Astrocyte (in vitro differentiated cells and primary cell): ENCODE measurements around the gene KDM6B. TPM values are rescaled to one million over a fixed set of nuclear protein-coding genes. Genes with fewer than 3 reads are reported as not detected.
A peak's percentile ranks its signal among the peaks of the same experiment; 100 is the strongest.

Experiments
- DNase-seq: peaks from one replicate; pipeline ENCODE4 v3.0.0-alpha.2; 2010; ENCODE audit warnings: low read depth
- FAIRE-seq: peaks from 2 replicates; lab custom pipeline; 2011; peaks lifted over from hg19 to GRCh38; lab: Jason Lieb, UNC
- H2AFZ ChIP-seq: 2 replicates; pipeline ENCODE4 v1.6.0; 2012; ENCODE audit warnings: low read depth, low read length, inconsistent platforms
- H3K27ac ChIP-seq: 2 replicates; pipeline ENCODE4 v1.5.1; 2011; ENCODE audit warnings: low read depth, low read length, inconsistent platforms
- H3K27me3 ChIP-seq: 2 replicates; pipeline ENCODE4 v1.6.0; 2011; ENCODE audit warnings: low read length, inconsistent platforms; ENCODE audit not compliant: insufficient read depth
- H3K36me3 ChIP-seq: 2 replicates; pipeline ENCODE4 v1.5.1; 2011; ENCODE audit warnings: low read length, inconsistent platforms; ENCODE audit not compliant: insufficient read depth
- H3K4me1 ChIP-seq: 2 replicates; pipeline ENCODE4 v1.5.1; 2011; ENCODE audit warnings: low read length, inconsistent platforms; ENCODE audit not compliant: insufficient read depth
- H3K4me2 ChIP-seq: 2 replicates; pipeline ENCODE4 v1.6.0; 2012; ENCODE audit warnings: low read length, inconsistent platforms
- H3K4me3 ChIP-seq: 2 replicates; pipeline ENCODE4 v1.5.1; 2011; ENCODE audit warnings: low read depth, mild to moderate bottlenecking, low read length, inconsistent platforms; ENCODE audit not compliant: insufficient read depth
- H3K79me2 ChIP-seq: 2 replicates; pipeline ENCODE4 v1.6.0; 2012; ENCODE audit warnings: mild to moderate bottlenecking, low read length, inconsistent platforms; ENCODE audit not compliant: insufficient read depth
- H3K9ac ChIP-seq: 2 replicates; pipeline ENCODE4 v1.6.0; 2012; ENCODE audit warnings: mild to moderate bottlenecking, low read length, inconsistent platforms
- H3K9me3 ChIP-seq: 2 replicates; pipeline ENCODE4 v1.5.1; 2012; ENCODE audit warnings: low read depth, mild to moderate bottlenecking, low read length, inconsistent platforms; ENCODE audit not compliant: insufficient read depth
- H4K20me1 ChIP-seq: 2 replicates; pipeline ENCODE4 v1.6.0; 2012; ENCODE audit warnings: low read length, inconsistent platforms; ENCODE audit not compliant: insufficient read depth
- H3K27ac Mint-ChIP-seq: one replicate; pipeline ENCODE4 v1.8.0; 2021; ENCODE audit warnings: mild to moderate bottlenecking, mixed read lengths; ENCODE audit not compliant: unreplicated experiment
- H3K27me3 Mint-ChIP-seq: one replicate; pipeline ENCODE4 v1.8.0; 2021; ENCODE audit warnings: low read depth, mixed read lengths; ENCODE audit not compliant: unreplicated experiment
- H3K36me3 Mint-ChIP-seq: one replicate; pipeline ENCODE4 v1.8.0; 2021; ENCODE audit warnings: low read depth, mixed read lengths; ENCODE audit not compliant: unreplicated experiment
- H3K4me1 Mint-ChIP-seq: one replicate; pipeline ENCODE4 v1.8.0; 2021; ENCODE audit warnings: low read depth, mixed read lengths; ENCODE audit not compliant: unreplicated experiment
- H3K4me3 Mint-ChIP-seq: one replicate; pipeline ENCODE4 v1.8.0; 2021; ENCODE audit warnings: mild to moderate bottlenecking, moderate library complexity, mixed read lengths; ENCODE audit not compliant: unreplicated experiment
- H3K9me3 Mint-ChIP-seq: one replicate; pipeline ENCODE4 v1.8.0; 2021; ENCODE audit warnings: mild to moderate bottlenecking, mixed read lengths; ENCODE audit not compliant: unreplicated experiment
- CTCF ChIP-seq: IDR thresholded peaks from 2 replicates; pipeline ENCODE4 v1.5.1; 2011; ENCODE audit warnings: low read depth, mild to moderate bottlenecking, inconsistent platforms, low read length, moderate library complexity; ENCODE audit not compliant: insufficient read depth
- EZH2 ChIP-seq: IDR thresholded peaks from 2 replicates; pipeline ENCODE4 v1.6.1; 2012; ENCODE audit warnings: mild to moderate bottlenecking, low read length, inconsistent platforms; ENCODE audit not compliant: insufficient read depth
- total RNA-seq: library from RNA; stranded (reverse); gene quantifications from 2 replicates; pipeline ENCODE4 v1.2.1, GENCODE V29; 2021

Gene KDM6B
- total RNA-seq, 1 donor from 2014 or later = 50.4 TPM

DNA sequence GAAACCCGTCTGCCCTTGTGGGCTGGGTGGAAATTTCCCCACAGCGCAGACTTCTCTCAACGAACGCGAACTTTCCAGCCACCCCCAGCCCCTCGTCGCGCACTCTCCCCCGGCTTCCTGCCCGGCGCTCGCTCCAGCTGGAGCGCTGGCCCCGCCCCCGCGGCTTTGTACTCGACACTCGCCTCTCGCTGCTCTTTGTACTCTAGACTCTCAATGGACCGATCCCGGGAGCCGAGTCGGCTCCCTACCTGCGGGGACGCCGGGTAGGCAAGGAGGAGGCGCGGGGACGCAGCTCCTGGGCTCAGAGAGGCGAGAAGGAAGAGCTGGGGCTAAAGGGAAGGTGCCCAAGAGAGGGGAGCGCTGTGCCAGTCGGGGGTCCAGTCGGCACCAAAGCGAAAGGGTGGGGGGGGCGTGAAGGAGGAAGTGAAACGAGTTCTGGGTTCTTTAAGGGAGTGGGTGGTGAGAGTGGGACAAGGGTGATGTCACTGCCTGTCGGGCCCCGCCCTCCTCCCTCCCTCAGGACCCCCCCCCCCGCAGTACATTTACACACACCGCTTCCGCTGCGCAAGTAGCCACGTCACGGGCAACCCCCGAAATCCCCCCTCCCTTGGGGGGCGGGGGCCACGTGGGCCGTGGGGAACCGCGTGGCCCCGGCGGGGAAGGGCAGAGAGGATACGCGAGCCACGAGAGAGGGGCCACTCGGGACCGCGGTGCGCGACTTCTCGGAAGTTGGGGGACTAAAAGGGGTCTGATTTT, 9.7 kb downstream of the KDM6B start:
- no peaks in the 10 kb centered on the region for H3K36me3 ChIP-seq
- no peaks in the 10 kb centered on the region for H3K9me3 ChIP-seq
- H3K4me2 ChIP-seq = peak overlapping the region; percentile 99
- H3K36me3 Mint-ChIP-seq = peaks cover 2% of the 10 kb centered on the region
- peak overlapping the region; percentile 37 for H2AFZ ChIP-seq
- peak overlapping the region; percentile 100 for H3K27ac Mint-ChIP-seq
- no peaks in the 10 kb centered on the region for H3K27me3 ChIP-seq
- peaks cover 43% of the 10 kb centered on the region for H4K20me1 ChIP-seq
- peak overlapping the region; percentile 100 for H3K27ac ChIP-seq
- TF ChIP-seq EZH2 (no peak), CTCF (no peak)
- DNase-seq (peak; percentile 84), FAIRE-seq (no peak)
- peak overlapping the region; percentile 85 for H3K4me3 ChIP-seq
- no peaks in the 10 kb centered on the region for H3K27me3 Mint-ChIP-seq
- H3K79me2 ChIP-seq = peaks cover 51% of the 10 kb centered on the region
- H3K9ac ChIP-seq = peak overlapping the region; percentile 100
- peak overlapping the region; percentile 95 for H3K4me3 Mint-ChIP-seq
- H3K4me1 Mint-ChIP-seq = peaks cover 35% of the 10 kb centered on the region
- H3K9me3 Mint-ChIP-seq = no peaks in the 10 kb centered on the region
- H3K4me1 ChIP-seq = peaks cover 39% of the 10 kb centered on the region

DNA sequence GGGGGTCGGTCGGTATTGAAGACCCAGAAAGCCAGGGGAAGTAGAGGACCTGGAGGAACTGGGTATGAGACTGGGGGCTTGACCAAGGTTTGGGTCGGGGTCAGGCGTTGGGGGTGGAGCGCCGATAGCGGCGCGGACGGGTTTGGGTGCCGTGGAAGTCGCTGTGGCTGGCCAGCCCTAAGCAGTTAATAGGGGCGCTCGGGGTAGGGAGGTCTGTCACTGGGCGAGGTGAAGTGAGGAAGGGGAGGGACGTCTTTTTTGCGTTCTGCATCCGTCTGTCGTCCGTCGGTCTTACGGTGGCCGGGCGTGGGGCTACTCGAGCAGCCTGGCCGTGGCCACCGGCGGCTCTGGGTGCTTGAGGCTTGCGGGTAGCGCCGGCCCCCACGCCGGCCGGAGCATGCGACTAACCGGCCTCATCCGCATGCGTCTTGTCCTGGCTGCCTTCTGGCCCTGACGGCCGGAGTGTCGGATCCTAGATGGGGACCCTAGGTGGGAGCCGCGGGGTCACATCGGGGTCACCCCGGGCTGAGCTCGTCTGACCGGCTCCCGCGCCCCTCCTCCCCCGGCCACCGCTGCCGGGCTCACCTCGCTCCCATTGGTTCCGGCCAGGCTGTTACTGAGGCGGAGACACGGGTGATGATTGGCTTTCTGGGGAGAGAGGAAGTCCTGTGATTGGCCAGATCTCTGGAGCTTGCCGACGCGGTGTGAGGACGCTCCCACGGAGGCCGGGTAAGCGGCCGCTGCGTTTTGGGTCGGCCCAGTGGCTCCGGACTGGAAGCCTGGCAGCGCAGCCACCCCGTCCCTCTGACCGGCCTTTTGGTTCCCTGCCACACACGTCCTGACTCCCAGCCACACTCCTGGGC, 10.5 kb downstream of the KDM6B start:
- H3K4me1 Mint-ChIP-seq = peaks cover 27% of the 10 kb centered on the region
- Histone ChIP-seq H3K9ac (peak overlapping the region; percentile 100), H3K9me3 (no peaks in the 10 kb centered on the region), H3K27ac (peak overlapping the region; percentile 100), H4K20me1 (peaks cover 41% of the 10 kb centered on the region), H3K27me3 (no peaks in the 10 kb centered on the region), H3K4me1 (peaks cover 31% of the 10 kb centered on the region), H3K4me3 (peak overlapping the region; percentile 85), H3K36me3 (peaks cover under 1% of the 10 kb centered on the region), H3K4me2 (peak overlapping the region; percentile 99), H3K79me2 (peaks cover 43% of the 10 kb centered on the region), H2AFZ (peak overlapping the region; percentile 37)
- no peak for FAIRE-seq
- H3K9me3 Mint-ChIP-seq = no peaks in the 10 kb centered on the region
- peak overlapping the region; percentile 95 for H3K4me3 Mint-ChIP-seq
- H3K27me3 Mint-ChIP-seq = no peaks in the 10 kb centered on the region
- TF ChIP-seq EZH2 (no peak), CTCF (no peak)
- peak; percentile 91 for DNase-seq
- H3K36me3 Mint-ChIP-seq = peaks cover 2% of the 10 kb centered on the region
- H3K27ac Mint-ChIP-seq = peak overlapping the region; percentile 100
